Choroid plexus epithelial cell (primary cell): ENCODE data around the gene CSGALNACT2.

Source experiments
- DNase-seq: peaks from one replicate; pipeline ENCODE4 v3.0.0-alpha.2; 2010; ENCODE audit warnings: low read depth
- H3K4me3 ChIP-seq: 2 replicates; pipeline ENCODE4 v1.5.1; 2011; ENCODE audit warnings: low read depth, mild to moderate bottlenecking, control low read depth, low read length, moderate library complexity
- TF ChIP-seq, protein P1 (sequence below): conservative IDR thresholded peaks from 2 replicates; pipeline ENCODE4 v1.5.1; 2011; ENCODE audit warnings: low read depth, mild to moderate bottlenecking, control low read depth, inconsistent platforms, low read length, moderate library complexity

Gene CSGALNACT2

DNA sequence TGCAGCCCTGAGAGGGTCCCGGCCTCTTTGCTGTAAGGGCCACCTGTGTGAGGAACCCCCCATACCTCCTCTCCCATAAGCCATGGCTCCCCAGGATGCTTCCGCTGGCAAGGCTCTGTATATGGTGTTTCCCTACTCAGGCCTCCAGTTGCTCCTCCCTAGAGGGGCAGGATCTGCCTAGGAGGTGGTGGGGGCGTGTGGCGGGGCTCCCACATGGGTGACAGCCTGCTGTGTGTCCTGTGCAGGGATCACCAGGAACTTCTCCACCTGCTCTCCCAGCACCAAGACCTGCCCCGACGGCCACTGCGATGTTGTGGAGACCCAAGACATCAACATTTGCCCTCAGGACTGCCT, 25.7 kb upstream of the CSGALNACT2 start:
- DNase-seq = no peak
- TF ChIP-seq, protein P1, sequence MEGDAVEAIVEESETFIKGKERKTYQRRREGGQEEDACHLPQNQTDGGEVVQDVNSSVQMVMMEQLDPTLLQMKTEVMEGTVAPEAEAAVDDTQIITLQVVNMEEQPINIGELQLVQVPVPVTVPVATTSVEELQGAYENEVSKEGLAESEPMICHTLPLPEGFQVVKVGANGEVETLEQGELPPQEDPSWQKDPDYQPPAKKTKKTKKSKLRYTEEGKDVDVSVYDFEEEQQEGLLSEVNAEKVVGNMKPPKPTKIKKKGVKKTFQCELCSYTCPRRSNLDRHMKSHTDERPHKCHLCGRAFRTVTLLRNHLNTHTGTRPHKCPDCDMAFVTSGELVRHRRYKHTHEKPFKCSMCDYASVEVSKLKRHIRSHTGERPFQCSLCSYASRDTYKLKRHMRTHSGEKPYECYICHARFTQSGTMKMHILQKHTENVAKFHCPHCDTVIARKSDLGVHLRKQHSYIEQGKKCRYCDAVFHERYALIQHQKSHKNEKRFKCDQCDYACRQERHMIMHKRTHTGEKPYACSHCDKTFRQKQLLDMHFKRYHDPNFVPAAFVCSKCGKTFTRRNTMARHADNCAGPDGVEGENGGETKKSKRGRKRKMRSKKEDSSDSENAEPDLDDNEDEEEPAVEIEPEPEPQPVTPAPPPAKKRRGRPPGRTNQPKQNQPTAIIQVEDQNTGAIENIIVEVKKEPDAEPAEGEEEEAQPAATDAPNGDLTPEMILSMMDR = no peak
- no peak overlapping the region for H3K4me3 ChIP-seq

DNA sequence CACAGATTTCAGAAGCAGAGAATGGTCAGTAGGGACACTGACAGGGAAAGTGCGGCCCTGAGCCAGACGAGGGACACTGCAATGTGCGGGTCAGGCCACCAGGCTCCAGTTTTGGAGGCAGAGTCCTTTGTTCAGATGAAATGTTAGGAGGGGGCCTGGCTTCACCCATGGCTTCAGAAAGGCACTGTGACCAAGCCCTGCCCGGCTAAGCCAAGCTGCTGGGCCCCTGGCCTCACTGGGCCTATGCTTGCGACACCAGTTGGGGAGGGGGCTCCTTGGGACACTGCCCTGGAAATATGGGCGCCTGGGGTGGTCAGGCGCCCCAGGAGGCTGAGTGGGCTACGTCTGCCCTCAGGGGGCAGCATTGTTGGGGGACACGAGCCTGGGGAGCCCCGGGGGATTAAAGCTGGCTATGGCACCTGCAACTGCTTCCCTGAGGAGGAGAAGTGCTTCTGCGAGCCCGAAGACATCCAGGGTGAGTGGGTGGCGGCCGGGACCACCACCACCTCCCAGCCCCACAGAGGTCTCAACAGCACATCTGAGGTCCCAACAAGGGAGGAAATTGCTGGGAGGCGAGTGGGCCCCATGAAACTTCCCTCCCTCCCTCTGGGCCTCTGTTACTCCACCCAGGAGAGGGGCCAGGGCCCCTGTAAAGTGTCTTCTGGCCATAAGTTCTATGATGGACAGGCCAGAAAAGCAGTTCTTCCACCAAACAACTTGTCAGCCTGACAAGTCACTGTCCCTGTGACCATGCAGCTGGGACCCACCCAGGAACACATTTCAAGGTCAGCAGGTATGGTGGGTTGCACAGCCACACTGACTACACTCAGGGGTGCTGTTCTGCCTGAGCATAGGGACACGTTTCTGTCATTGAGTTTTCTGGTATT, 24.8 kb upstream of the CSGALNACT2 start:
- H3K4me3 ChIP-seq = no peak overlapping the region
- TF ChIP-seq, protein P1 = no peak
- DNase-seq = no peak

DNA sequence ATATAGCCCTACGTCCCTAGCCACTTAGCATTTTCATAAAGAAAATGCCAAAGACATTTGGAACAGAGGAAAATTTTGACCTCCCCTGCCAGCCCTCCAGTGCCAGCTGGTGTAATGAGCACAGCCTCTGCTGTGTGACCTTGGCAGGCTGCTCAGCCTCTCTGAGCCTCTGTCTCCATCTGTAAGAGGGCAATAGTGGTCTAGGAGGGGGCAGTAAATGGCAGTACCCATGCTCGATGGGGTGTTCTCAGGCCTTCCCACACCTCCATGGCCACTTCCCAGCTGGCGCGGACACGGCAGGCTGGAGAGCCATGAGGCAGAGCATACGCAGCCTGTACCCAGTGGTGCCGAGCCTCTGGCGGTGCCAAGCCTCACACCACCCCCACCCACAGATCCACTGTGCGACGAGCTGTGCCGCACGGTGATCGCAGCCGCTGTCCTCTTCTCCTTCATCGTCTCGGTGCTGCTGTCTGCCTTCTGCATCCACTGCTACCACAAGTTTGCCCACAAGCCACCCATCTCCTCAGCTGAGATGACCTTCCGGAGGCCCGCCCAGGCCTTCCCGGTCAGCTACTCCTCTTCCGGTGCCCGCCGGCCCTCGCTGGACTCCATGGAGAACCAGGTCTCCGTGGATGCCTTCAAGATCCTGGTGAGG, 24.0 kb upstream of the CSGALNACT2 start:
- TF ChIP-seq, protein P1 = no peak
- no peak overlapping the region for H3K4me3 ChIP-seq

DNA sequence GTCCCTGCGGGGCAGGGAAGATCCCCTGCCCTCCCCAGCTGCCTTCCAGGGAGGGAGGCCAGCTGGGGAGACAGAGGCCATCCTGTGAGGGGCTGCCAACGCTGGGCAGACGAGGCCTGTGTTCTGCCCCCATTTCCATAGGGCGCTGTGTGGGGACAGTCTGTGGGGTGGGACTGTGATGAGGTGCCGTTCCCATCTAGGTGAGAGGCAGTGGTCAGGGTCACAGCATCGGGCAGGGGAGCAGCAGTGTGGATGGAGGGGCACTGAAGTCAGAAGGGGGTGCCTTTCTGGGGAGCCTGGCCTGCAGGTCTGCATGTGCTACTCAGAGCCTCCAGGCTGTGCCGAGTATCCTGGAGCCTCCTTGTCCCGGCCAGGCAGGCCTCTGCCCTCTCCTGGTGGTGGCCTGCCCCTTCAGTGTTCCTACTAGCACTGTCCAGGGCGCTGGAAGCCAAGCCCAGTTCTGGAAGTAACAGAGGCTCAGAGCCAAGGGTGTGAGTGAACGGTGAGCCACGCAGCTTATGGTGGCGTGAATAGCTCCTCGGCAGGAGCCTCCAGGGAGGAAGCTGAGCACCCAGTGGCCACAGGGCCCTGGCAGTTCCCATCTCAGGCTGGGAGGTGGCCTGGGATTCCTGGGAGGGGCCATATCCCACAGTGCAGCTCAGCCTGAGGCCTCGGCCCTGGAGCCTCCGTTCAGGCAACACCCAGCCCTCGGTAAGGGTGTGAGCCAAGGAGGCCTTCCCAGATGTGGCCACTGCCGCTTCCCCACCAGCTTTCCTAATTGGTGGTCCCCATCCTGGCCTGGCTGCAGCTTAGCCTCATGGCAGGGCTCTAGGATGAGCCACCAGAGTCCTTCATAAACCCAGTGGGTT, 23.3 kb upstream of the CSGALNACT2 start:
- H3K4me3 ChIP-seq = no peak overlapping the region
- no peak for DNase-seq
- TF ChIP-seq, protein P1 = no peak

More for the DNA sequence above, 24.0 kb upstream of the CSGALNACT2 start:
- no peak for DNase-seq

DNA sequence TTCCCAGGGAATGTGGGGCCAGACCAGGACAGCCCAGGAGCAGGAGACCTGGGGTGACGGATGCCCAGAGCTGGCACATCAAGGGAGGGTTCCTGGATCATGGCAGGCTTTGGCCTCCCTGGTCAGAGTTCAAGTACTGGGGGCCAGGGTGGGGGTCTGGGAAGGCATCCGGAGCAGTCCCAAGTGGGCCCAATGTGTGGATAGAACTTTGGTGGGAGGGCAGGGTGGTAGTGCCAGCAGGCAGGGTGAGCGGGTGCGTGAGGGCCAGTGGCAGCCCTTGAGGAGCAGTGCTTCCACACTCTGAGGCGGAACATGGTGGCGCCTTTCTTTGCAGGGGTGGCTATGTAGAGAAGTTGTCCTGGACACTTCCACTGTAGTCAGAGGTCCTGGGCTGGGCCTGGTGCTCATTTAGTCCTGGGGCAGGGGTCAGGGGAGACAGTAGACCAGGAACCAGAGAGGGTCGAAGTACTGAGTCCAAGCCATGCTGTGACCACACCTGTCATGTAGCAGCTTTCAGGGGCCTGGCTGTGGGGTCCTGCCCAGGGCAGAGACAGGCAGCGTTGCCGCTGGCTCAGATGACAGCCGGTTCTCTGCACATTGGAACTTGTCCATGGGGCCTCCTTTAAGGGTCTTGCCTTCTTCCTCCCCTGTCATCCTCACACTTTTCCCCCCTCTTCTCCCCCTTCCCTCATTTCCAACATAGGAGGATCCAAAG, 22.2 kb upstream of the CSGALNACT2 start:
- no peak overlapping the region for H3K4me3 ChIP-seq
- no peak for DNase-seq
- TF ChIP-seq, protein P1 = no peak

DNA sequence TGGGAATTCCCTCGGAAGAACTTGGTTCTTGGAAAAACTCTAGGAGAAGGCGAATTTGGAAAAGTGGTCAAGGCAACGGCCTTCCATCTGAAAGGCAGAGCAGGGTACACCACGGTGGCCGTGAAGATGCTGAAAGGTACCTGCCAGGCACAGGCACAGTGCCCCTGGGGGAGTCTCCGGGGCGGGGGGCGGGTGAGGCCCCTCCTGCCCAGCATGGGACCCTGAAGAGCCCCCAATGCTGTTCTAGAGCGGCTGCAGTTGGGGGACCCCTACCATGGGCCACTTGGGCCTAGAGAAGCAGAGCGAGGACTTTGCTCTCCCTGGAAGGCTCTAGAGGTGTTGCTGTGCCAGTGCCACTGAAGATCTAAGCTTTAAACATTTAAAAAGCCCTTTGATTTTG, 21.6 kb upstream of the CSGALNACT2 start:
- no peak overlapping the region for H3K4me3 ChIP-seq
- TF ChIP-seq, protein P1 = no peak
- DNase-seq = no peak
